Colonic mucosa (tissue), 4 donors: ENCODE measurements around the gene MCMBP. TPM values are rescaled to one million over a fixed set of nuclear protein-coding genes. Genes with fewer than 3 reads are reported as not detected.

ENCODE experiments used
- DNase-seq: peaks from one replicate; pipeline ENCODE4 v3.0.0-alpha.2; 2020
- H3K27ac ChIP-seq: fragments of 200-600 bp; one replicate; pipeline ENCODE4 v1.8.0; 2021
- H3K27me3 ChIP-seq: fragments of 200-600 bp; one replicate; pipeline ENCODE4 v1.8.0; 2021
- H3K36me3 ChIP-seq: fragments of 200-600 bp; one replicate; pipeline ENCODE4 v1.8.0; 2021
- H3K4me1 ChIP-seq: fragments of 200-600 bp; one replicate; pipeline ENCODE4 v1.8.0; 2021; ENCODE audit warnings: mild to moderate bottlenecking
- H3K4me3 ChIP-seq: fragments of 200-600 bp; one replicate; pipeline ENCODE4 v1.8.0; 2021
- H3K9ac ChIP-seq, 2 donors: one replicate each; pipeline ENCODE4 v1.7.0; 2013; ENCODE audit warnings: control low read depth in 2 of 2, low read depth in 2 of 2, low read length in 2 of 2
- H3K9me3 ChIP-seq: fragments of 200-600 bp; one replicate; pipeline ENCODE4 v1.8.0; 2021
- CTCF ChIP-seq: fragments of 200-600 bp; IDR thresholded peaks from one replicate; pipeline ENCODE4 v1.8.0; 2022; ENCODE audit warnings: antibody characterized with exemption, mild to moderate bottlenecking
- intact Hi-C: fragments of 100-400 bp; cut with DNase I; formaldehyde crosslinking; loops from one replicate; pipeline ENCODE4 v1.14.1; 2022
- total RNA-seq, 2 donors: library from RNA; stranded (reverse); fragmentation: NEBNext Ultra II Directional in 1 of 2; extraction: Animal tissue kit (Norgen Biotek cat#: 25700) in 1 of 2; gene quantifications; one replicate each; pipeline ENCODE4 v1.2.1, GENCODE V29; 2021
- donor health status: healthy.
- donor health status: DM: no; HTN: no; CAD: no.
- donor health status: DM: no; HTN: no; CAD: no.

Gene MCMBP
- total RNA-seq, 2 donors from 2014 or later: 46.7 to 56.4 TPM

DNA sequence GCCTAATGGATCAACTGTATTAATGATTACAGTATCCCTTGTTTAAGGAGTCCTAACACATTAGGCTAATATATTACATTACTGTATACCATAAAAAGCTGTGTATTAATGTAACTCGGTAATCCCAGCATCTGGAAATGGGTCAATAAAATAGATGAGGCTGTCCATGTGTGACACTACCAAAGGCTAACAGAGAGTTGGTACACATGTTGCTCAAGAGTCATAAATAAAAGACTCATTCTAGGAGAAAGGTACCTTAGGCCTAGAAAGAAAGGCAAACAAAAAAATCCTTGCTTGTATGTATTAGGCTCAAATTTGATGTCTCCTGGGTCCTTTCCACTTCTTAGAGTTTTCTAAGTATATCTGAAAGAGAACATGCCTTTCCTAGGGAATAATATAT lies 14.6 kb downstream of the MCMBP start:
- DNase-seq: no peak
- Histone ChIP-seq H3K27ac (no peak overlapping the region), H3K27me3 (no peaks in the 10 kb centered on the region), H3K4me1 (no peaks in the 10 kb centered on the region), H3K9ac (no peak overlapping the region), H3K9me3 (no peaks in the 10 kb centered on the region), H3K36me3 (no peaks in the 10 kb centered on the region), H3K4me3 (no peak overlapping the region)
- no peak for TF ChIP-seq CTCF
- intact Hi-C loops: no loop called here

DNA sequence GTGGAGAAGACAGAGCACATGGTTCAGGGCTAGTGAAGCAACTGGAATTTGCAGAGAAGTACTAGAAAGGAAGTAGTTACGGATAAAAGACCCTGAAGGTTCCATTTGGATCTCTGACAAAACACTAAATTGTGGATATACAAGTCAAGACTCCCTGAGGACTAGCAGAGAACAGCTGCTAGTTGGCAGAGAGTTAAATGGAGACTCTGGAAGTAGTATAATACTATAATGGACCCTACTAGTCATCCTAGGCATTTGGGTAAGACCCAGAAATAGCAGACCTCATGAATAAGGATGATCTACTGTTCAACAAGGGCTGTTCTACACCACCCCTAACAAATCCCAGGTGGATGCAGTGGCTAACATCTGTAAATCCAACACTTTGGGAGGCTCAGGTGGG lies 19.1 kb downstream of the MCMBP start:
- TF ChIP-seq CTCF: no peak
- Histone ChIP-seq H3K9me3 (no peaks in the 10 kb centered on the region), H3K9ac (no peak overlapping the region), H3K27me3 (no peaks in the 10 kb centered on the region), H3K4me3 (no peak overlapping the region), H3K27ac (no peak overlapping the region), H3K36me3 (peaks cover 6% of the 10 kb centered on the region), H3K4me1 (no peaks in the 10 kb centered on the region)
- no peak for DNase-seq
- intact Hi-C loops: no loop called here

DNA sequence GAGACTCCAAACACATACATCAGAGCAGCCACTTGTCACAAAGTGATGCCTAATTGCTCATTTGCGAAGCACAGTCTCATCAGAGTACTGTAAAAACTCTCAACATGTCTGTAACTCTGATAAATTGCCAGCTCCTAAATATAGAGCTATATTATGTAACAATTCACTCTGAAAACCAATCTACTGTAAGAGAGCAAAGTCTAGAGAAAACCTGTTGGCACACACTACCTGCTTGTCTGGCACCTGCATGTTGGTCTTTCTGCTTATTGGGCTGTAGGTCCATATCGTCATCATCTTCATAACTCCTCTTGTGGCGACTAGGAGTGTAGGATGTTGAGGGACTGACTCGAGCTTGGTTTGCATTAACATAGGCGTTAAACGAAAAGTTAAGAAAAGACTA lies 19.8 kb downstream of the MCMBP start:
- H3K36me3 ChIP-seq: peaks cover 6% of the 10 kb centered on the region

GRCh38 chr10:119852277-119852676 lies 20.4 kb downstream of the MCMBP start:
- H3K9me3 ChIP-seq: no peaks in the 10 kb centered on the region
- no peak for DNase-seq
- no peak for TF ChIP-seq CTCF
- intact Hi-C loops: no loop called here
- H3K27me3 ChIP-seq: no peaks in the 10 kb centered on the region
- no peak overlapping the region for H3K4me3 ChIP-seq
- H3K9ac ChIP-seq: no peak overlapping the region
- H3K27ac ChIP-seq: no peak overlapping the region
- H3K4me1 ChIP-seq: no peaks in the 10 kb centered on the region
- H3K36me3 ChIP-seq: peaks cover 8% of the 10 kb centered on the region

More for the DNA sequence above, 19.8 kb downstream of the MCMBP start:
- Histone ChIP-seq H3K4me1 (no peaks in the 10 kb centered on the region), H3K9me3 (no peaks in the 10 kb centered on the region), H3K4me3 (no peak overlapping the region), H3K27me3 (no peaks in the 10 kb centered on the region), H3K9ac (no peak overlapping the region), H3K27ac (no peak overlapping the region)
- no peak for TF ChIP-seq CTCF
- intact Hi-C loops: no loop called here
- DNase-seq: no peak

GRCh38 chr10:119849944-119850343 lies 22.7 kb downstream of the MCMBP start:
- intact Hi-C loops: no loop called here
- Histone ChIP-seq H3K4me3 (no peak overlapping the region), H3K27ac (no peak overlapping the region), H3K9ac (no peak overlapping the region), H3K36me3 (peaks cover 15% of the 10 kb centered on the region), H3K4me1 (no peaks in the 10 kb centered on the region), H3K27me3 (no peaks in the 10 kb centered on the region), H3K9me3 (no peaks in the 10 kb centered on the region)
- DNase-seq: no peak
- no peak for TF ChIP-seq CTCF
